Upper lobe of left lung (tissue), 6 donors: ENCODE data around the gene ATL1. TPM values are rescaled to one million over a fixed set of nuclear protein-coding genes. Genes with fewer than 3 reads are reported as not detected.

ENCODE experiments used
- ATAC-seq, 2 donors: fragments of 200-7000 bp; cut with Tn5 transposase; one replicate each; pipeline ENCODE4 v1.9.1; 2022; ENCODE audit warnings: mild to moderate bottlenecking in 2 of 2, moderate library complexity in 2 of 2; ENCODE audit not compliant: low FRiP score in 2 of 2
- DNase-seq, 2 donors: peaks; one replicate each; pipeline ENCODE4 v3.0.0-alpha.2; 2019 to 2020
- H3K27ac ChIP-seq, 4 donors: fragments of 200-600 bp; sonication (generic); one replicate each; pipeline ENCODE4 v1.5.1; 2016 to 2019
- H3K27me3 ChIP-seq, 4 donors: fragments of 200-600 bp; sonication (generic); one replicate each; pipeline ENCODE4 v1.5.1; 2017 to 2019
- H3K36me3 ChIP-seq, 4 donors: fragments of 200-600 bp; sonication (generic); one replicate each; pipeline ENCODE4 v1.5.1; 2016 to 2019
- H3K4me1 ChIP-seq, 4 donors: fragments of 200-600 bp; sonication (generic); one replicate each; pipeline ENCODE4 v1.5.1; 2018 to 2019
- H3K4me3 ChIP-seq, 4 donors: fragments of 200-600 bp; sonication (generic); one replicate each; pipeline ENCODE4 v1.5.1; 2017 to 2019; ENCODE audit warnings: mild to moderate bottlenecking in 2 of 4, moderate library complexity in 1 of 4
- H3K9me3 ChIP-seq, 4 donors: fragments of 200-600 bp; sonication (generic); one replicate each; pipeline ENCODE4 v1.5.1; 2018 to 2019
- EP300 ChIP-seq, 4 donors: sonication (generic); formaldehyde crosslinking; IDR thresholded peaks; one replicate each; pipeline ENCODE4 v1.5.1; 2017; ENCODE audit warnings: antibody characterized with exemption in 4 of 4, control low read depth in 2 of 4
- POLR2A ChIP-seq, 4 donors: fragments of 450-650 bp; IDR thresholded peaks; one replicate each; pipeline ENCODE4 v1.5.1; 2016 to 2017; ENCODE audit warnings: antibody characterized with exemption in 4 of 4, mild to moderate bottlenecking in 2 of 4
- POLR2AphosphoS5 ChIP-seq, 2 donors: sonication (generic); formaldehyde crosslinking; IDR thresholded peaks; one replicate each; pipeline ENCODE4 v1.5.1; 2017; ENCODE audit warnings: antibody characterized with exemption in 2 of 2
- WGBS, 2 donors: methylation state at CpG; one replicate each; pipeline ENCODE4 v1.1.5; 2017 to 2018; 5-methylcytosine and 5-hydroxymethylcytosine counted together
- total RNA-seq, 6 donors: library from RNA; depleted of rRNA in 4 of 6; stranded (reverse); fragments of >200 nt in 4 of 6; gene quantifications; one replicate each; pipeline versions ENCODE4 v1.1.0 to v1.2.1, GENCODE V29; 2016 to 2021
- TF ChIP-seq, protein P1 (sequence below), 6 experiments: fragments of 450-650 bp in 4 of 6; fragments of 200-600 bp in 2 of 6; sonication (generic) in 2 of 6; IDR thresholded peaks; one replicate each; pipeline ENCODE4 v1.5.1; 2016 to 2019; ENCODE audit warnings: antibody characterized with exemption in 6 of 6
- donor health status: DM: no; HTN: no; CAD: no; lungs with moderate emphysema.
- donor health status: DM: no; HTN: yes; CAD: no; lungs with severe emphysema.

Gene ATL1
- total RNA-seq, 6 donors from 2014 or later: 1.3 to 7.9 (median 5.3) TPM

- Histone ChIP-seq H3K4me3 (no peak overlapping the region), H3K27me3 (no peaks in the 10 kb centered on the region), H3K27ac (no peak overlapping the region), H3K36me3 (peaks cover 0 to 3% (median 0%) of the 10 kb centered on the region in 4 donors), H3K4me1 (peaks cover 7 to 21% (median 13%) of the 10 kb centered on the region in 4 donors), H3K9me3 (no peaks in the 10 kb centered on the region)
- DNase-seq: no peak
- no peak for ATAC-seq
- TF ChIP-seq, protein P1, sequence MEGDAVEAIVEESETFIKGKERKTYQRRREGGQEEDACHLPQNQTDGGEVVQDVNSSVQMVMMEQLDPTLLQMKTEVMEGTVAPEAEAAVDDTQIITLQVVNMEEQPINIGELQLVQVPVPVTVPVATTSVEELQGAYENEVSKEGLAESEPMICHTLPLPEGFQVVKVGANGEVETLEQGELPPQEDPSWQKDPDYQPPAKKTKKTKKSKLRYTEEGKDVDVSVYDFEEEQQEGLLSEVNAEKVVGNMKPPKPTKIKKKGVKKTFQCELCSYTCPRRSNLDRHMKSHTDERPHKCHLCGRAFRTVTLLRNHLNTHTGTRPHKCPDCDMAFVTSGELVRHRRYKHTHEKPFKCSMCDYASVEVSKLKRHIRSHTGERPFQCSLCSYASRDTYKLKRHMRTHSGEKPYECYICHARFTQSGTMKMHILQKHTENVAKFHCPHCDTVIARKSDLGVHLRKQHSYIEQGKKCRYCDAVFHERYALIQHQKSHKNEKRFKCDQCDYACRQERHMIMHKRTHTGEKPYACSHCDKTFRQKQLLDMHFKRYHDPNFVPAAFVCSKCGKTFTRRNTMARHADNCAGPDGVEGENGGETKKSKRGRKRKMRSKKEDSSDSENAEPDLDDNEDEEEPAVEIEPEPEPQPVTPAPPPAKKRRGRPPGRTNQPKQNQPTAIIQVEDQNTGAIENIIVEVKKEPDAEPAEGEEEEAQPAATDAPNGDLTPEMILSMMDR (IDR thresholded peaks at IDR 0.05): no peak
- TF ChIP-seq EP300 (IDR thresholded peaks at IDR 0.05): no peak
- TF ChIP-seq POLR2AphosphoS5 (IDR thresholded peaks at IDR 0.05): no peak
- 87 to 91% methylated on average over 4 of the region's 4 CpGs for WGBS, 2 donors
These were observed 109.6 kb downstream of the ATL1 start for GRCh38 chr14:50669441-50669986.

DNA sequence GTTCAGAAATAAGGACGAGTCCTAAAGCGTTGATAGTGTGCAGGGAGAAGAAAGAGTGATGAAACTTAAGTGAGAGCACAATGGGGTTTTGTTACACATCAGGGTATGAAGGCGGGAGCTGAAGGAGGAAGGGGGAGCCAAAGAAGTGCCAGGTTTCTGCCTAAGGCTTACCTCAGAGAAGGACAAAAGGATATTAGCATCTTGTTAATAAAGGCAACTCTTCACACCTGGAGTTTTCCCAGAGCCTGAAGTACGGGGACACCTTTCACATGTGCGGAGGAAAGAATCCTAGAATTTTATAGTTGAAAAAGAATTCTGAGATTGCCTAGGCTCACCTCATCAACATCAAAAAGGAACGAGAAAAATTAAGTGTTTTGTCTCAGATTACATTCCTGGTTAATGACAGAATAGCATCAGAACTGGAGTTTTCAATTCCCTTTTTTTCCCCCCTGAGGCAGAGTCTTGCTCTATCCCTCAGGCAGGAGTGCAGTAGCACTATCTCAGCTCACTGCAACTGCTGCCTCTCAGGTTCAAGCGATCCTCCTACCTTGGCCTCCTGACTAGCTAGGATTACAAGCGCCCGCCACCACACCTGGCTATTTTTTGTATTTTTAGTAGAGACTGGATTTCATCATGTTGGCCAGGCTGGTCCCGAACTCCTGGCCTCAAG lies 110.4 kb downstream of the ATL1 start:
- TF ChIP-seq POLR2A (IDR thresholded peaks at IDR 0.05): no peak
- TF ChIP-seq POLR2AphosphoS5 (IDR thresholded peaks at IDR 0.05): no peak
- no peak for TF ChIP-seq EP300 (IDR thresholded peaks at IDR 0.05)
- TF ChIP-seq, protein P1 (IDR thresholded peaks at IDR 0.05): no peak
- H3K4me1 ChIP-seq: peaks cover 7 to 21% (median 11%) of the 10 kb centered on the region in 4 donors
- no peak for ATAC-seq
- H3K4me3 ChIP-seq: no peak overlapping the region
- WGBS, 2 donors: 82 to 86% methylated on average over 10 of the region's 10 CpGs
- no peaks in the 10 kb centered on the region for H3K27me3 ChIP-seq
- H3K27ac ChIP-seq: no peak overlapping the region
- H3K36me3 ChIP-seq: no peaks in the 10 kb centered on the region
- H3K9me3 ChIP-seq: no peaks in the 10 kb centered on the region
- no peak for DNase-seq

GRCh38 chr14:50670866-50671256 lies 110.9 kb downstream of the ATL1 start:
- WGBS, 2 donors: 97 to 98% methylated on average over 6 of the region's 6 CpGs
- Histone ChIP-seq H3K36me3 (no peaks in the 10 kb centered on the region), H3K27me3 (no peaks in the 10 kb centered on the region), H3K9me3 (no peaks in the 10 kb centered on the region), H3K4me1 (peaks cover 7 to 15% (median 9%) of the 10 kb centered on the region in 4 donors), H3K4me3 (no peak overlapping the region), H3K27ac (no peak overlapping the region)
- ATAC-seq (no peak), DNase-seq (no peak)
- TF ChIP-seq POLR2AphosphoS5 (IDR thresholded peaks at IDR 0.05) (no peak), POLR2A (IDR thresholded peaks at IDR 0.05) (no peak), EP300 (IDR thresholded peaks at IDR 0.05) (no peak)
- TF ChIP-seq, protein P1 (IDR thresholded peaks at IDR 0.05): no peak

GRCh38 chr14:50675597-50675996 lies 115.7 kb downstream of the ATL1 start:
- Histone ChIP-seq H3K4me1 (peaks cover 0 to 15% (median 9%) of the 10 kb centered on the region in 4 donors), H3K27me3 (no peaks in the 10 kb centered on the region), H3K27ac (no peak overlapping the region), H3K9me3 (no peaks in the 10 kb centered on the region), H3K36me3 (no peaks in the 10 kb centered on the region), H3K4me3 (no peak overlapping the region)
- no peak for ATAC-seq
- TF ChIP-seq POLR2A (IDR thresholded peaks at IDR 0.05): no peak
- no peak for TF ChIP-seq POLR2AphosphoS5 (IDR thresholded peaks at IDR 0.05)
- TF ChIP-seq, protein P1 (IDR thresholded peaks at IDR 0.05): no peak
- no peak for TF ChIP-seq EP300 (IDR thresholded peaks at IDR 0.05)
- no peak for DNase-seq
- WGBS, 2 donors: 66 to 73% methylated on average over 2 of the region's 2 CpGs
